ENCODE results near the gene ADGRG4. TPM values are rescaled to one million over a fixed set of nuclear protein-coding genes. Genes with fewer than 3 reads are reported as not detected.

ADGRG4 gene
- total RNA-seq, 1 experiment from 2014 or later = not detected

GRCh38 chrX:136310411-136310810 lies 9.6 kb downstream of the ADGRG4 start:
- peak; percentile 40; the same call in 1 of the 2 replicates for ATAC-seq
- H3K4me2 ChIP-seq (ENCODE audit: low read length) = no peak overlapping the region
- POLR2A ChIA-PET (ENCODE audit: unreplicated experiment) = no interaction called here

DNA sequence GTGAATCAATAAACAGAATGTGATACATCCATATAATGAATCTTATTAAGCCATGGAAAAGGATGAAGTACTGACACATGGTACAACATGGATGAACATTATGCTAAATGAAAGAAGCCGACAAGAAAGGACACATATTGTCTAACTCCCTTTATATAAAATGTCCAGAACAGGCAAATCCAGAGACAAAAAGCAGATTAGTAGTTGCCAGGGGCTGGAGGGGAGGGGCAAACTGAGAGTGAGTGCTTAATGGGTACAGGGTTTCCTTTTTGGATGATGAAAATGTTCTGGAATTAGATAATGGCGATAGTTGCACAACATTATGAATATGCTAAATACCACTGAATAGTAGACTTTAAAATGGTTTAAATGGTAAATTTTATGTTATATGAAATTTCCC lies 17.4 kb downstream of the ADGRG4 start:
- TF ChIP-seq EZH2phosphoT487 (IDR thresholded peaks at IDR 0.05; ENCODE audit: borderline replicate concordance, low read length) (no peak), CTCF (conservative IDR thresholded peaks at IDR 0.05; ENCODE audit: low read depth, low read length) (no peak), EZH2 (IDR thresholded peaks at IDR 0.05; ENCODE audit: low read length, unreplicated experiment) (no peak)
- intact Hi-C loops (cut with micrococcal nuclease) = no loop called here
- H3K9me3 ChIP-seq (ENCODE audit: low read length) = no peaks in the 10 kb centered on the region
- POLR2A ChIA-PET (ENCODE audit: unreplicated experiment) = no interaction called here
- CTCF ChIA-PET = no interaction called here
- no peak overlapping the region for H3K4me3 ChIP-seq (ENCODE audit: low read length)
- no TSS peak for BruUV-seq (replicated peaks)
- H3K9ac ChIP-seq (ENCODE audit: low read length) = no peak overlapping the region
- H4K20me1 ChIP-seq (ENCODE audit: low read length) = no peaks in the 10 kb centered on the region
- DNase-seq (no peak), ATAC-seq (no peak)
- no peaks in the 10 kb centered on the region for H3F3A ChIP-seq (ENCODE audit: low read length, unreplicated experiment)
- H3K27me3 ChIP-seq (ENCODE audit: low read length) = no peaks in the 10 kb centered on the region
- no peak overlapping the region for H2AFZ ChIP-seq (ENCODE audit: low read length)
- H3K4me2 ChIP-seq (ENCODE audit: low read length) = no peak overlapping the region
- no peaks in the 10 kb centered on the region for H3K36me3 ChIP-seq (ENCODE audit: low read depth, low read length)
- no peaks in the 10 kb centered on the region for H3K79me2 ChIP-seq (ENCODE audit: low read length)
- H3K27ac ChIP-seq (ENCODE audit: low read length) = no peak overlapping the region
- no peaks in the 10 kb centered on the region for H3K9me2 ChIP-seq (replicated peaks; ENCODE audit: low read length)
- 0 out of 2 replicates have a peak, but pooled peaks cover 3% of the 10 kb centered on the region for H3K4me1 ChIP-seq (ENCODE audit: insufficient read depth, low read length)

More at GRCh38 chrX:136310411-136310810, 9.6 kb downstream of the ADGRG4 start:
- H3K9me2 ChIP-seq (replicated peaks; ENCODE audit: low read length) = no peaks in the 10 kb centered on the region
- no peak overlapping the region for H3K27ac ChIP-seq (ENCODE audit: low read length)
- H4K20me1 ChIP-seq (ENCODE audit: low read length) = no peaks in the 10 kb centered on the region
- peak; percentile 75 for DNase-seq
- H3K9me3 ChIP-seq (ENCODE audit: low read length) = no peaks in the 10 kb centered on the region
- CTCF ChIA-PET = no interaction called here
- TF ChIP-seq CTCF (conservative IDR thresholded peaks at IDR 0.05; ENCODE audit: low read depth, low read length) (no peak), EZH2phosphoT487 (IDR thresholded peaks at IDR 0.05; ENCODE audit: borderline replicate concordance, low read length) (no peak), EZH2 (IDR thresholded peaks at IDR 0.05; ENCODE audit: low read length, unreplicated experiment) (no peak)
- intact Hi-C loops (cut with micrococcal nuclease) = no loop called here
- peaks cover 7% of the 10 kb centered on the region; the same call in 1 of the 2 replicates for H3K4me1 ChIP-seq (ENCODE audit: insufficient read depth, low read length)
- H3F3A ChIP-seq (ENCODE audit: low read length, unreplicated experiment) = no peaks in the 10 kb centered on the region
- H3K79me2 ChIP-seq (ENCODE audit: low read length) = no peaks in the 10 kb centered on the region
- H2AFZ ChIP-seq (ENCODE audit: low read length) = no peak overlapping the region
- no TSS peak for BruUV-seq (replicated peaks)
- no peaks in the 10 kb centered on the region for H3K27me3 ChIP-seq (ENCODE audit: low read length)
- H3K36me3 ChIP-seq (ENCODE audit: low read depth, low read length) = no peaks in the 10 kb centered on the region
- no peak overlapping the region for H3K4me3 ChIP-seq (ENCODE audit: low read length)
- H3K9ac ChIP-seq (ENCODE audit: low read length) = no peak overlapping the region

GRCh38 chrX:136318895-136319597 lies 18.3 kb downstream of the ADGRG4 start:
- intact Hi-C loops (cut with micrococcal nuclease) = no loop called here
- ATAC-seq (no peak), DNase-seq (no peak)
- POLR2A ChIA-PET (ENCODE audit: unreplicated experiment) = no interaction called here
- BruUV-seq (replicated peaks) = no TSS peak
- no peaks in the 10 kb centered on the region for H4K20me1 ChIP-seq (ENCODE audit: low read length)
- CTCF ChIA-PET = no interaction called here
- no peaks in the 10 kb centered on the region for H3K36me3 ChIP-seq (ENCODE audit: low read depth, low read length)
- no peak overlapping the region for H3K27ac ChIP-seq (ENCODE audit: low read length)
- TF ChIP-seq CTCF (conservative IDR thresholded peaks at IDR 0.05; ENCODE audit: low read depth, low read length) = no peak
- no peak for TF ChIP-seq EZH2 (IDR thresholded peaks at IDR 0.05; ENCODE audit: low read length, unreplicated experiment)
- no peak for TF ChIP-seq EZH2phosphoT487 (IDR thresholded peaks at IDR 0.05; ENCODE audit: borderline replicate concordance, low read length)
- H3K4me1 ChIP-seq (ENCODE audit: insufficient read depth, low read length) = 0 out of 2 replicates have a peak, but pooled peaks cover 3% of the 10 kb centered on the region
- no peaks in the 10 kb centered on the region for H3K9me3 ChIP-seq (ENCODE audit: low read length)
- H3K27me3 ChIP-seq (ENCODE audit: low read length) = no peaks in the 10 kb centered on the region
- H2AFZ ChIP-seq (ENCODE audit: low read length) = no peak overlapping the region
- no peaks in the 10 kb centered on the region for H3K79me2 ChIP-seq (ENCODE audit: low read length)
- H3F3A ChIP-seq (ENCODE audit: low read length, unreplicated experiment) = no peaks in the 10 kb centered on the region
- no peak overlapping the region for H3K4me3 ChIP-seq (ENCODE audit: low read length)
- no peak overlapping the region for H3K9ac ChIP-seq (ENCODE audit: low read length)
- no peaks in the 10 kb centered on the region for H3K9me2 ChIP-seq (replicated peaks; ENCODE audit: low read length)
- H3K4me2 ChIP-seq (ENCODE audit: low read length) = no peak overlapping the region

Measured in PC-3 (cell line).